ENCODE measurements around the gene IFNA16. TPM values are rescaled to one million over a fixed set of nuclear protein-coding genes. Genes with fewer than 3 reads are reported as not detected.
A peak's percentile ranks its signal among the peaks of the same experiment; 100 is the strongest.
"Not testable (repeated sequence)": the region's sequence is repeated elsewhere in the genome, so short reads cannot be mapped to it uniquely, and the experiment has no call there.

The IFNA16 gene
- total RNA-seq, 1 experiment from 2014 or later: not detected

DNA sequence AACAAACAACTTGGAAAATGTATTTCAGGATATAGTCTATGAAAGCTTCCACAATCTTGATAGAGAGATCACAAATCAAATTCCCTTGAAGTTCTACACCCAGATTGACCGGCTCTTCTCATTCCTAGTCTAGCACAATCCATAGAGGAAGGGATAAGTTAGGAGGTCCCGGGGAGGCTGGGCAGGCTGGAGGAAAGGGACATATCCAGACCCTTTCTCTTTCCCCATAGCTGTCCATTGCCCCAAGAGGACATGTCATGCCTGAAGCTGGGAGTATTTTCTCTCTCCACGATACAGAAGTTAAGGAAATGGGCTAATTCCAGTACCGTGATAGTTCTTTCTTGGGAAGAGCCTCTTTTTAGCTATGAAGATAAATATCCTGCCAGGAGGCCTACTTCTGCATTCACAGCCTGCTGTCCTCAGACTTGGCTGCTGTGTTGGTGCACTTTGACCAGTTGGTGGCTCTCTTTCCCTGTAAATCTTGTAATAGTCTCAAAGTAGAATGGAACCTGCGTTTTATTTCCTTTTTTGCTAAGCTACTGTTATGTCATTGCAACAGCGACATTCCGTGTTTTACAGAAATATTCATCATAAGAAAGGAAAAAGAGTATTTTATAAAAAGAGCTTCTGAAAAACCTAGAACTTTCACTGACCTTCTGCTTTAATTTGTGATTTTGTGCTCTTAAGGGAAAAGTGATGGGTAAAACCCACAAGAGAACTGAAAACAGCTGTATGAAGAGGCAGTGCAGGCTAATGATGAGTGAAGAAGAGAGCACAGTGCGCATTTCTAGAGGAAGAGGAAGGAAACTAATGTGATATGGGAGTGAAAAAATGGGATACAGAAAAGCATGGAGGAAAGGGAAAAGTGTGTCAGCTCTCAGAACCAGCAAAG is 18.6 kb upstream of the IFNA16 start:
- not testable (repeated sequence) for H3K27ac Mint-ChIP-seq; H3K9me3 Mint-ChIP-seq; H3K4me1 Mint-ChIP-seq; H3K4ac ChIP-seq (ENCODE audit: low read depth, low read length); H3K18ac ChIP-seq (ENCODE audit: insufficient read length, low read depth, low read length); H3T11ph ChIP-seq (ENCODE audit: low read length); H2BK5ac ChIP-seq (ENCODE audit: insufficient read length, low read length); H4K8ac ChIP-seq (replicated peaks; ENCODE audit: insufficient read length, low read depth, low read length); H2AK5ac ChIP-seq (ENCODE audit: insufficient read length, low read length); H3K27ac ChIP-seq (ENCODE audit: insufficient read length, low read depth, low read length); H3K23me2 ChIP-seq (ENCODE audit: insufficient read length, low read depth, low read length, poor library complexity, severe bottlenecking); H3K79me1 ChIP-seq (ENCODE audit: insufficient read depth, low read depth, low read length, poor library complexity, severe bottlenecking); H4K5ac ChIP-seq (ENCODE audit: insufficient read length, low read depth, low read length); H3K56ac ChIP-seq (ENCODE audit: insufficient read length, low read depth, low read length); H2BK20ac ChIP-seq (ENCODE audit: low read depth, low read length, poor library complexity, severe bottlenecking); H3K4me1 ChIP-seq (ENCODE audit: insufficient read depth, low read length); H3K36me3 Mint-ChIP-seq (ENCODE audit: insufficient read depth in 1 of 3, low read depth in 3 of 3); H3K27me3 ChIP-seq (ENCODE audit: insufficient read depth, low read length); H3K4me3 Mint-ChIP-seq; H3K4me2 ChIP-seq (ENCODE audit: insufficient read depth, insufficient read length, low read length); H4K91ac ChIP-seq (ENCODE audit: insufficient read length, low read depth, low read length); H2BK120ac ChIP-seq (ENCODE audit: low read depth, low read length, poor library complexity, severe bottlenecking); H3K14ac ChIP-seq (ENCODE audit: insufficient read depth, low read length); H3K9me3 ChIP-seq (ENCODE audit: control insufficient read depth, low read depth, low read length); H3K23ac ChIP-seq (ENCODE audit: insufficient read length, low read depth, low read length); H2AFZ ChIP-seq (ENCODE audit: low read length); H3K79me2 ChIP-seq (ENCODE audit: insufficient read depth, low read length); H2BK12ac ChIP-seq (ENCODE audit: insufficient read length, low read depth, low read length); H4K20me1 ChIP-seq (ENCODE audit: control insufficient read depth, insufficient read depth, insufficient read length); DNase-seq; H3K9ac ChIP-seq (ENCODE audit: extremely low read depth, insufficient read length, low read length); H2BK15ac ChIP-seq (ENCODE audit: low read depth, low read length)
- WGBS (ENCODE audit: extremely low coverage, insufficient read length, low lambda C conversion rate): no CpG with 5 or more reads among the region's 8 CpGs
- H3K27me3 Mint-ChIP-seq (ENCODE audit: low read depth): peaks cover 23% of the 10 kb centered on the region
- TF ChIP-seq CTCF (conservative IDR thresholded peaks at IDR 0.05): peak; percentile 74
